Measurements from ENCODE around the gene ADPRHL1.

DNA sequence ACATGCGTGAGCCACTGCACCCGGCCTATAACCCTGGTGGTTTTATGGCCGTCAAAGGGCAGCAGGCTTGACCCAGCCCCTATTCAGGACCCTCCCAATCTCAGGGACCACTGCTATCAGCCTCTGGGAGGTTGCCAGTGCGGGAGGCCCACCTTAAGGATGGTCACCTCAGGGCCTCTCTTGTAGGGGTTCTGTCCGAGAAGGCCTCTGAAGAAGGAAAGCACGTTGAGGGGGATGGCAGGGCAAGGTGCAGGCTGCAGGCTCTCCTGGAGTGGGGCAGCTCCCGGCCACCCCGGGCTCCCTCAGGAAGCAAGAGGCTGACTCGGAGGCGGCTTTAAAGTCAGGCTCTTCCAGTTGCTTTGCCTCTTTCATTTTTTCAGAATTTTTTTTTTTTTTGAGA lies 83.4 kb downstream of the ADPRHL1 start:
- TF ChIP-seq, protein P1, sequence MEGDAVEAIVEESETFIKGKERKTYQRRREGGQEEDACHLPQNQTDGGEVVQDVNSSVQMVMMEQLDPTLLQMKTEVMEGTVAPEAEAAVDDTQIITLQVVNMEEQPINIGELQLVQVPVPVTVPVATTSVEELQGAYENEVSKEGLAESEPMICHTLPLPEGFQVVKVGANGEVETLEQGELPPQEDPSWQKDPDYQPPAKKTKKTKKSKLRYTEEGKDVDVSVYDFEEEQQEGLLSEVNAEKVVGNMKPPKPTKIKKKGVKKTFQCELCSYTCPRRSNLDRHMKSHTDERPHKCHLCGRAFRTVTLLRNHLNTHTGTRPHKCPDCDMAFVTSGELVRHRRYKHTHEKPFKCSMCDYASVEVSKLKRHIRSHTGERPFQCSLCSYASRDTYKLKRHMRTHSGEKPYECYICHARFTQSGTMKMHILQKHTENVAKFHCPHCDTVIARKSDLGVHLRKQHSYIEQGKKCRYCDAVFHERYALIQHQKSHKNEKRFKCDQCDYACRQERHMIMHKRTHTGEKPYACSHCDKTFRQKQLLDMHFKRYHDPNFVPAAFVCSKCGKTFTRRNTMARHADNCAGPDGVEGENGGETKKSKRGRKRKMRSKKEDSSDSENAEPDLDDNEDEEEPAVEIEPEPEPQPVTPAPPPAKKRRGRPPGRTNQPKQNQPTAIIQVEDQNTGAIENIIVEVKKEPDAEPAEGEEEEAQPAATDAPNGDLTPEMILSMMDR (IDR thresholded peaks at IDR 0.05; ENCODE audit: low read length): no peak
- TF ChIP-seq EZH2 (IDR thresholded peaks at IDR 0.05; ENCODE audit: borderline replicate concordance, low read length): no peak
